ENCODE data around the gene PROX2.

Gene PROX2

DNA sequence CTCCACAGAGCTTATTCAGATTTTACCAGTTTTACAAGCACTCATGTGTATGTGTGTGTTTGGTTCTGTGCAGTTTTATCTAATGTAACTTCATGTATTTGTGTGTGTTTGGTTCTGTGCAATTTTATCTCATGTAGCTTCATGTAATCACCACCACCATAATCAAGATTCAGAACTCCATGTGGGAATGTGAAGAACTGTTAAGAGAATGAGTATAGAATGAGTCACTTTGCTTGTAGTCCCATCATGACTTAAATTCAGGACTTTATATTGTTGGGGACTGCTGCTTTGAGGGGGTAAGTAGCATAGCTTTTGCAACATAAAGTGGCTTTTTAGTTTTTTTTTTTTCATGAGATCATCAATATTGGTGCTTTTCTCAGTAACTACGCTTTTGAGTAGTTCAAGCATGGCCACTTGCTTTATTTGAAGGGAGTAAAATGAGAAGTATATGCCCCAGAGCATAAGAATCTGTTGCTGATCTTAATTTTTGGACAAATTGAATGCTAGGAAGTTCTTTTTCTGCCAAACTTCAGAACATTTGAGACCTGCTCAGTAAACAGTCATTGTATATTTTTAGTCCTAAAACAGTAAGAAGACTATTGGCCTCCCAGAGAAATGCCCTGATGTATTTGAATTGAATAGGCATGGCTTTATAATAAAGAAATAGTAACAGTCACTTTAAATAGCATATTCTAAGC lies 28.8 kb downstream of the PROX2 start:
- DNase-seq (ENCODE audit: low read depth, low spot score) = no peak

DNA sequence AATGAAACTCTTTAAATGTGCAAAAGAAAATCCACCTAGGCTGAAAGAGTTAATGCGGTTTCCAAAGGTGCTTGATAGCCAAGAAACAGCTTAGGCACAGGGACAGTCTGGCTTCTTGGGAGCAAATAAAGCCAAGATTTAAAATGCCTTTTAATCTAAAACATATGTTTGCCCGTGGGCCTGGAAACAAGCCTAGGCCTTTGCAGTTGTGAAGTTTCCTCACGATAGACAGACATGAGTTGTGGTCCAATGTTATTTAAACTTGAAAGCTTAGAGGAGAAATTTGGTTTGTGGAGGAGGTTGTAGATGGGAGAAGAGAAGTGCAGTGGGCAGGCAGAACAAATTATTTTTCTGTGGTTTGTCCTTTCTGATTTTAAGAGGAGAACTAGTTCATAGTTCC lies 29.8 kb downstream of the PROX2 start:
- no peak for DNase-seq (ENCODE audit: low read depth, low spot score)

DNA sequence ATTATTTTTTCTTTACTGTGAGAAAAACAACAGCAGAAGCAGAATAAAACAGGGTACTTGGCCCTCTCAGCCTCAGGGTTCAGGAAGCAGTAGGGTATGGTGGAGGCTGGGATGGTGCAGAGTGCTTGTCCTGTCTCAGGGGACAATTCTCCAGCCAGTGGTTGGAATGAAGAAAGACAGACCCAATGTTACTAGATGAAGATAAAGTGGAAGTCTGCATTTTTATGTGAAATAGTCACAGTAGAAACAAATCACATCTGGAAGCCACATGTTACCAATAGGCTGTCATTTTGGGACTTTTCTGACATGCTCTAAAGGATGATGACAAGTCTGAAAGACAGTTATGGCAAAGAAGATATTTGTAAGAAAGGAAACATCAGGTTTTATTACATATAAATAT lies 32.3 kb downstream of the PROX2 start:
- no peak for DNase-seq (ENCODE audit: low read depth, low spot score)

DNA sequence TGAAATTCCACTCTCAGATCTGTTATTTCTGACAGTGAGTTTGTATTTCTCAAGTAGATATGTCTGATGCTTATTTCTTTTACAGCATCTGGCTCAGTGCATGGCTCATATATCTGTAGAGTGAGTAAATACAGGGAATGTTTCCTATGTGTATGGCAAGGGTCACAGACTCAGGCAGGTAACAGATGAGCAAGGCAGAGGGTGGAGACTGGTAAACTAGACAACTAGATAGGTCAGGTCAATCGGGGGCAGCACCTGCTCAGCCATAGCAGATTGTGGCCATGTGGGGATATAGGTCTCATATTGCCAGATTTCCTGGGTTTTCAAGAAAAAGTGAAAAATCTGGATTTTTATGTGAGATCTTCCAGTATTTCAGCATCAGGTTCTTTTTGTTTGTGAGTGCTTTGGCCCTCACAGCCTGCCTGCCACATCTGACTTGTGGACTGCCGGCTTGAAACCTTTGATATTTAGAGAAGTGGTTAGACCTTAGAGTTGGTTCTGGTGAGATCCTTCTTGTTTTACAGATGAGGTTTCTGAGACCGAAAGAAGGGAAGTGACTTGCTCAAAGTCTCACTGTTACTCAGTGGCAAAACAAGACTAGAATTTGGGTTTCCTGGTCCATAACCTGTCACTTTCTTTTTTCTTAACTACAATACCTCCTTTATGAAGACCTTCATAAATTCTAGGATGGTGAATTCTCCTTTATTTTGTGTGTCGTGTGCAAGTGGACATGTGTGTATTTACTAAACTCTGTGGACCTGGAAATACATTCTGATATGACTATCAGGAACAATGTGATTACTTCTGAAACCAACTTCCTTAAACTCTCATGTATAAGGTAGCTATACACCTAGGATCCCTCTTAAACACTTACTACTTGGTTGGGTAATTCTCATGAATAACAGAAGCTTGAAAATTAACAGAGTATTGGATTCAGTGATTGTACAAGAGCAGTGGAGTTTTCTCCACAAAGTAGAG lies 34.4 kb downstream of the PROX2 start:
- DNase-seq (ENCODE audit: low read depth, low spot score) = no peak

DNA sequence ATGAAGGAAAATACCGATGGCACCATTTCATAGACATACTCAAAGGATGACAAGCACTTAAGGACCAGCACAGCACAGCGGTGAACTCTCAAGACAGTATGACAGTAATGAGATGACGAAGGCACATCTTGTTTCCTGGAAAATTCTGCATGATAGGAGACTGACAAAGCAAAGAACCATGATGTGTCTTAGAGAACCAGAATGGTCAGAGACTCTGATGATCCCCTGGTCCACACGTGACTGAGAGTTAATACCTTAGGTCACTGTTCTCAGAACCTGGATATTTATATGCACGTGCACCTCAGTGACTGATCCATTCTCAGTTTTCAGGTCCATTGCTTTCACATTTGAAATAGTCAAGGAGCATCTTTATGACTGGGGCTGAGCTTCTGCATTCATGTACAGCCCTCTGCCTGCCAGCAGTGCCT lies 35.3 kb downstream of the PROX2 start:
- DNase-seq (ENCODE audit: low read depth, low spot score) = no peak

DNA sequence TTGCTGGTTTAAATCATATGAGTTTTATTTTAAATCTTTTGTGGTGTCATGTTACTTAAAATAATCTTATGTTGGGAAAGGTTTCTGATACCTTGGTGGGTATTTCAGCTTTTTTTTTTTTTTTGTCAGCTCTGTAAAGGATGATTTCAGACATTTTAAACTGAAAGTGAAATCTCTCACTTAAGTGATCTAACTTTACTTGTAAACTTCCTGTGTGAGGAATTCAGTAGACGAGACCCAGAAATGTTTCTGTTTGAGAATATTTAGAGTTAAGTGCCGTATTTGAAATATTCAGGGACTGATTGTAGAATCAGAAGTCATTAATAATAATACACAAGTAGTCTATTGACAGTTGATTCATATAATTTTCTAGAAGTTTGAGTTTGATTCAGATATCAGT lies 37.8 kb downstream of the PROX2 start:
- DNase-seq (ENCODE audit: low read depth, low spot score) = no peak

DNA sequence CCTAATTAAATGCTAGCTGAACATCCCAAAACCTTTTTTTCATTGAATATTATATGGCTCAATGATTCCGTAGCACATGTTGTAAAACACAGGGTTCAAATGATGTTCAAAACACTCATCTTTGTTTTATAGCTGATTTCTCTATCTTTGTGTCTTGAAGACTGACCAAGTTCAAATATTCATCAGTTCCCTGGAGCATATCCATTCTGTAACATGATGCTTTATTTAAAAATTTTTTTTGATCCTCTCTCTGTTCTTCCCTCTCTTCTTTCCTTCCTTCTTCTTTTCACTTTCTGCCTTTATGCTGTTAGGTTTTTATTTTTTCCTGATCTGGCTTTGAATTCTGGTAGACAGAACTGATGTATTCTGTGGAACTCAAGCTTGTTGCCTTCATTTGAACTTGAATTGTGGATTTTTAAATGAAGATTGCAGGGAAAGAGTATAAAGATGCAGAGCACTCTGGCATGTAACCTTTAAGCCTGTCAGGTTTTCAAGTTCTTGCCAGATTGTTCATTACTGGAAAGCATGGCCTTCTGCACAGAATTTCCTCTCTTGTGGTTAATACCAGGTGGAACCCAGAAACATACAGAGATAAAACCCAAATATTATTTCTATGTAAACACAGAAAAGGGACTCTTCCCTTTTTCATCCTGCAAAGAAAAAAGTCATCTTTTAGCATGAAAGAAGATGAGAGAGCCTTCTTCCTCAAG lies 39.5 kb downstream of the PROX2 start:
- no peak for DNase-seq (ENCODE audit: low read depth, low spot score)

DNA sequence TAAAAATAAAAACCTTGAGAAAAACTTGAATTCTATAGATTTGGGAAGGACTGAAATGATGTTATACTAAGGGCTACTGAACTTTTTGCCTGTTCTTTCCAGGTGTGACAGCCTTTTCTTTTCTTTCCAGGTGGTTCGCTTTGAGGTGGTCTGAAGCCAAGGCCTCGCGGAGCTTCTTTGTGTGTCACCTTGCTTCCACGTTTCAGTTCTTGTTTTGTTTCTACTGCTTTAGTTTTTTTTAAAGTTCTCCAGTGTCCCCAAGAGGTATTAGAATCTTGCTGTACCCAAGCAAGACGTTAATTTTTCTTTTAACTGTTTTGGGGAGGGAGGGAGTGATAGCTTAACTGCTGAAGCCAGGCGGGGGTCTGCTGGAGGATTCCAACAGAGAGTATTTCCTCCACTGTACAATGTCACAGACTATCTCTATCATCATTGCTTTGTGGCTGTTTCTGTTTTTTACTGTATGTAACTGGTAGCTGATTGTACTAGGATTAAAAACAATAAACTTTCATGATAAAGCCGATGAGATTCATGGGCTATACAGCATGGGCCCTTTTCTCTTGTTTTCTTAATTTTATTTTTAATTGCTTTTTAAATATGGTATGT lies 40.2 kb downstream of the PROX2 start:
- DNase-seq (ENCODE audit: low read depth, low spot score) = no peak

DNA sequence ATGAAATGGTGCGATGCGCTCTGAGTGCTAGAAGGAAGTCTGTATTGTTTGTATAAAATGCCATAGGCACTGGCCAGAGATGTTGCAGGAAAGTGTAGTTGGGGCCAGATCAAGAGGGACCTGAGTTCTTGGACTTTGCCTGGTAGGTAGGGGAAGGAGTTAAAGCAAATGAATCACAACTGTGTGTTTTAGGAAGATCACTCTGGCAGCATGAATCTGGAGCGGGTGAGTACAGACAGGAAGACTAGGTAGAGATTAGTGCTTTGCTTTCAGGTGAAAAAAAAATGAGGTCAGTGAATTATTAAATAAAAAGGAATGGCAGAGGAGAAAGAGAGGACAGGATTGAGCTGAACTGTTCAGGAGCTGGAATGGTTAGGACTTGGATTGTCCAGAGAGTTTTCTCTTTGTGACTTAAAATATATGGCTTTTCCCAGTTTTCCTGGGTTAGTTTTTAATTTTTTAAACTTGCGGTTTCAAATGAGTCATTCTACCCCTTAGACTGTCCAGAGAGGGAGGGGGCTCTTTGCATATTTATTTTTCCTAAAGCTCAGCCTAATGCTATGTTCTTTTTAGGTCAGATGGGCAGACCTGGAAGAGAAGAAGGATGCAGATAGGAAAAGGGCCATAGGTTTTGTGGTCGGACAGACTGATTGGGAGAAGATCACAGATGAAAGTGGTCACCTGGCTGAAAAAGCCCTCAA lies 41.1 kb downstream of the PROX2 start:
- no peak for DNase-seq (ENCODE audit: low read depth, low spot score)

DNA sequence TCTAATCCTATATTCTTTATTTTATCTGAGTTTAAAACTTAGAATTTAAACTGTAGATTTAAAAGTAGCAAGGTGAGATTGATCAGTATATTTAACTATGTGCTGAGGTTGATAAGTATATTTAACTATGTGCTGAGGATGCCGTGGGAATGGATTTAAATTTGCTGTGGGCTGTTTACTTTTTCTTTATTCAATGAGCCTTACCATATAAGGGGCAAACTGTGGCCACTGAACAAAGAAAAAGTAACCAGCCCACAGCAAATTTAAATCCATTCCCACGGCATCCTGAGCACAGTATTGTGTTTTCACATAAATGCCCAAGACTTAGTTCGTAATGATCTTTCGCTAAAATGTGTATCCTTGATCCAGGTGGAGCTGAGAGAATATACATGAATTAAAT lies 43.1 kb downstream of the PROX2 start:
- DNase-seq (ENCODE audit: low read depth, low spot score) = no peak

DNA sequence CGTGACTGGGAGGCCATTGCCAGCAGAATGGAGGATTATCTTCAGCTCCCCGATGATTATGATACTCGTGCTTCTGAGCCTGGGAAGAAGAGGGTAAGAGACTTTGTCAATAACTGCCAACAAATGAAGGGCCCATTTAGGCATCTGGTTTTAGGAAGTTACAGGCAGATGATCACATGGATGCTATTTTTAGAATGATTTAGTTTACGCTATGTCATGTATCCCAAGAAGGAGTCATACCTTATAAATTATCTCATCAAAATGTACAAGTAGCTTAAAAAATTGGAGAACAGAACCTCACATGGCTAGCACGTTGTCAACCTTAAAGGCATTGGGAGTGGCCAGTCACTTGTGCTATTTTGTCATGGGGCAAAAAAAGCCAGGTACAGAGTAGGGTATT lies 46.7 kb downstream of the PROX2 start:
- DNase-seq (ENCODE audit: low read depth, low spot score) = no peak

DNA sequence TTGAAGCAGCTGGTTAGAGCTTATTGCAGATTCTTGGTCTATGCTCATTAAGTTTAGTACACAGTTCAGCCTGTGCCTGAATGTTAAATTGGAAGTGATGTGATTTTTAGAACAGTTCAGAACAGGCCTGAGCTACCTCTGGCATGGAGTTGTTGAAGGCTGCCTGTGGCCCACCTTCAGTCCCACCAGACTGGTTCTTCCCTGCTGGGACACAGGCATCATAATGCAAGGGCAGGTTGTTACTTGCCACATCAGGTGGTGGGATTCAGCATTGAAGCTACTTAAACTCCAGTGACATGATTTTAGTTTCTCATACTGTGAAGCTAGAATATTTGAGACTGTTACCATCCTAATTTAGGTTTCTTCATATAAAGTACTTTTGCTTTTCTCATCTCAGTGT lies 49.4 kb downstream of the PROX2 start:
- DNase-seq (ENCODE audit: low read depth, low spot score) = no peak
